Measurements from ENCODE around the gene P4HA1.

The P4HA1 gene

DNA sequence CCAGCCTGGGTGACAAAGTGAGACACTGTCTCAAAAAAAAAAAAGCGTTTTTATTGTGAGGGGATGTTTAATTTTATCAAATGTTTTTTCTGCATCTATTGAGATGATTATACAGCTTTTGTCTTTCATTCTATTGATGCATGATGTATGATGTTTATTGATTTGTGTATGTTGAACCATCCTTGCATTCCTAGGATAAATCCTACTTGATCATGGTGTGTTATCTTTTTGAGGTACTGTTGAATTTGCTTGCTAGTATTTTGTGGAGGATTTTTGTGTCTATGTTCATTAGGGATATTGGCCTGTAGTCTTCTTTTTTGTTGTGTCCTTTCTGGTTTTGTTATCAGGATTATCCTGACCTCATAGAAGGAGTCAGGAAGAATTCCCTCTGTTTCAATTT is 119.8 kb downstream of the P4HA1 start:
- DNase-seq: no peak
